ENCODE measurements around the gene CHML.

CHML gene

DNA sequence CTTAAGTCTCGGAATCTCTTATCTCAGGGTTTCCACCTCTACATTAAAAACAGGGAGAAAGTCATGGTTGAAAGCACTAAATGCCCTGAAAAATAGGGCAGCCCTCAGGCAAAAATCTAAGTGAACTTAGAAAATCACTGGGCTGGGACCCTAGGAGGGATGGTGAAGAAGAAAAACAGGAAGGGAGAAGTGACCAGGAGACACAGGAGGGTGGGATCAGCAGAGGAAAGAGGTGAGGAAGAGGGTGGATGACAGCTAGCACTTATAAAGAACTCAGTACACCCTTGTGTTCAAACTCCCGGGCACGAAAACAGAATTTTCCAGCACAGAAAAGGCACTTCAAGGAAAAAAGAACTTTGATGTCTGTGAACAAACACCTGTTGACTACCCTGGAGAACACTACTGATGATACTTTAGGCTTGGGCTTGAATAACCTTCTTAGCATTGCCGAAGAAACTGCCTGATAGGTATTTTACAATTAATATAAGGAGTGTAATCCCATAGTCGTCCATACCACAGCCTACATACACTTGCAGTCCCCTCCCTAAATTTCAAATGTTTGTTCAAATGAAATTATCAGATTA is 2.0 kb downstream of the CHML start:
- H3K27ac ChIP-seq (ENCODE audit: low read depth, low read length, poor library complexity, severe bottlenecking): no peak overlapping the region
- no peaks in the 10 kb centered on the region for H4K20me1 ChIP-seq (ENCODE audit: insufficient read depth, low read length)
- no peak overlapping the region for H3K4me3 ChIP-seq (ENCODE audit: low read depth, low read length, poor library complexity, severe bottlenecking)
- H3K9me3 ChIP-seq (ENCODE audit: low read length): no peaks in the 10 kb centered on the region
- H3K27me3 ChIP-seq (ENCODE audit: insufficient read depth, low read length): no peaks in the 10 kb centered on the region
- no peak overlapping the region for H2AFZ ChIP-seq (ENCODE audit: low read length)
- H3K9me2 ChIP-seq (ENCODE audit: low read depth, low read length): no peaks in the 10 kb centered on the region
- H3F3A ChIP-seq (ENCODE audit: insufficient read depth, low read length): no peaks in the 10 kb centered on the region
- peaks cover 5% of the 10 kb centered on the region; the same call in 1 of the 2 replicates for H3K36me3 ChIP-seq (ENCODE audit: insufficient read depth, low read length)
- H3K9ac ChIP-seq (ENCODE audit: low read length): no peak overlapping the region
- TF ChIP-seq, protein P1, sequence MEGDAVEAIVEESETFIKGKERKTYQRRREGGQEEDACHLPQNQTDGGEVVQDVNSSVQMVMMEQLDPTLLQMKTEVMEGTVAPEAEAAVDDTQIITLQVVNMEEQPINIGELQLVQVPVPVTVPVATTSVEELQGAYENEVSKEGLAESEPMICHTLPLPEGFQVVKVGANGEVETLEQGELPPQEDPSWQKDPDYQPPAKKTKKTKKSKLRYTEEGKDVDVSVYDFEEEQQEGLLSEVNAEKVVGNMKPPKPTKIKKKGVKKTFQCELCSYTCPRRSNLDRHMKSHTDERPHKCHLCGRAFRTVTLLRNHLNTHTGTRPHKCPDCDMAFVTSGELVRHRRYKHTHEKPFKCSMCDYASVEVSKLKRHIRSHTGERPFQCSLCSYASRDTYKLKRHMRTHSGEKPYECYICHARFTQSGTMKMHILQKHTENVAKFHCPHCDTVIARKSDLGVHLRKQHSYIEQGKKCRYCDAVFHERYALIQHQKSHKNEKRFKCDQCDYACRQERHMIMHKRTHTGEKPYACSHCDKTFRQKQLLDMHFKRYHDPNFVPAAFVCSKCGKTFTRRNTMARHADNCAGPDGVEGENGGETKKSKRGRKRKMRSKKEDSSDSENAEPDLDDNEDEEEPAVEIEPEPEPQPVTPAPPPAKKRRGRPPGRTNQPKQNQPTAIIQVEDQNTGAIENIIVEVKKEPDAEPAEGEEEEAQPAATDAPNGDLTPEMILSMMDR (IDR thresholded peaks at IDR 0.05; ENCODE audit: low read length): no peak
- TF ChIP-seq EZH2 (IDR thresholded peaks at IDR 0.05; ENCODE audit: borderline replicate concordance, low read length): no peak
- H3K4me2 ChIP-seq (ENCODE audit: low read length): no peak overlapping the region
- no peaks in the 10 kb centered on the region for H3K79me2 ChIP-seq (ENCODE audit: insufficient read depth, low read length)
- peaks cover 28% of the 10 kb centered on the region for H3K4me1 ChIP-seq (ENCODE audit: insufficient read depth, low read length, severe bottlenecking)

- H3K9ac ChIP-seq (ENCODE audit: low read length): no peak overlapping the region
- no peak overlapping the region for H2AFZ ChIP-seq (ENCODE audit: low read length)
- H3K4me1 ChIP-seq (ENCODE audit: insufficient read depth, low read length, severe bottlenecking): peaks cover 28% of the 10 kb centered on the region
- H3K79me2 ChIP-seq (ENCODE audit: insufficient read depth, low read length): no peaks in the 10 kb centered on the region
- H3K9me3 ChIP-seq (ENCODE audit: low read length): no peaks in the 10 kb centered on the region
- no peak overlapping the region for H3K4me2 ChIP-seq (ENCODE audit: low read length)
- H3K36me3 ChIP-seq (ENCODE audit: insufficient read depth, low read length): peaks cover 5% of the 10 kb centered on the region; the same call in 1 of the 2 replicates
- no peak overlapping the region for H3K4me3 ChIP-seq (ENCODE audit: low read depth, low read length, poor library complexity, severe bottlenecking)
- H3K27me3 ChIP-seq (ENCODE audit: insufficient read depth, low read length): no peaks in the 10 kb centered on the region
- H3K27ac ChIP-seq (ENCODE audit: low read depth, low read length, poor library complexity, severe bottlenecking): no peak overlapping the region
- no peaks in the 10 kb centered on the region for H3K9me2 ChIP-seq (ENCODE audit: low read depth, low read length)
- H4K20me1 ChIP-seq (ENCODE audit: insufficient read depth, low read length): no peaks in the 10 kb centered on the region
- TF ChIP-seq, protein P1 (IDR thresholded peaks at IDR 0.05; ENCODE audit: low read length): no peak
- TF ChIP-seq EZH2 (IDR thresholded peaks at IDR 0.05; ENCODE audit: borderline replicate concordance, low read length): no peak
- no peaks in the 10 kb centered on the region for H3F3A ChIP-seq (ENCODE audit: insufficient read depth, low read length)
These were observed 2.6 kb downstream of the CHML start for GRCh38 chr1:241637604-241638003.

GRCh38 chr1:241637046-241637590 is 3.1 kb downstream of the CHML start:
- H3K9me2 ChIP-seq (ENCODE audit: low read depth, low read length): no peaks in the 10 kb centered on the region
- no peaks in the 10 kb centered on the region for H4K20me1 ChIP-seq (ENCODE audit: insufficient read depth, low read length)
- H3K27ac ChIP-seq (ENCODE audit: low read depth, low read length, poor library complexity, severe bottlenecking): no peak overlapping the region
- no peak overlapping the region for H3K4me2 ChIP-seq (ENCODE audit: low read length)
- no peaks in the 10 kb centered on the region for H3K27me3 ChIP-seq (ENCODE audit: insufficient read depth, low read length)
- no peak overlapping the region for H3K9ac ChIP-seq (ENCODE audit: low read length)
- TF ChIP-seq EZH2 (IDR thresholded peaks at IDR 0.05; ENCODE audit: borderline replicate concordance, low read length): no peak
- TF ChIP-seq, protein P1 (IDR thresholded peaks at IDR 0.05; ENCODE audit: low read length): no peak
- H3K4me3 ChIP-seq (ENCODE audit: low read depth, low read length, poor library complexity, severe bottlenecking): no peak overlapping the region
- no peak overlapping the region for H2AFZ ChIP-seq (ENCODE audit: low read length)
- peaks cover 28% of the 10 kb centered on the region for H3K4me1 ChIP-seq (ENCODE audit: insufficient read depth, low read length, severe bottlenecking)
- no peaks in the 10 kb centered on the region for H3K79me2 ChIP-seq (ENCODE audit: insufficient read depth, low read length)
- H3F3A ChIP-seq (ENCODE audit: insufficient read depth, low read length): no peaks in the 10 kb centered on the region
- H3K36me3 ChIP-seq (ENCODE audit: insufficient read depth, low read length): peaks cover 5% of the 10 kb centered on the region; the same call in 1 of the 2 replicates
- no peaks in the 10 kb centered on the region for H3K9me3 ChIP-seq (ENCODE audit: low read length)
